SW 1271 (cell line): ENCODE results near the gene SH3PXD2A.
A peak's percentile ranks its signal among the peaks of the same experiment; 100 is the strongest.
"Not testable (repeated sequence)": the region's sequence is repeated elsewhere in the genome, so short reads cannot be mapped to it uniquely, and the experiment has no call there.

Experiments
- DNase-seq, 2 experiments: peaks; one replicate each; lab custom pipeline; 2025; lab: John Stamatoyannopoulos, UW

Gene SH3PXD2A

DNA sequence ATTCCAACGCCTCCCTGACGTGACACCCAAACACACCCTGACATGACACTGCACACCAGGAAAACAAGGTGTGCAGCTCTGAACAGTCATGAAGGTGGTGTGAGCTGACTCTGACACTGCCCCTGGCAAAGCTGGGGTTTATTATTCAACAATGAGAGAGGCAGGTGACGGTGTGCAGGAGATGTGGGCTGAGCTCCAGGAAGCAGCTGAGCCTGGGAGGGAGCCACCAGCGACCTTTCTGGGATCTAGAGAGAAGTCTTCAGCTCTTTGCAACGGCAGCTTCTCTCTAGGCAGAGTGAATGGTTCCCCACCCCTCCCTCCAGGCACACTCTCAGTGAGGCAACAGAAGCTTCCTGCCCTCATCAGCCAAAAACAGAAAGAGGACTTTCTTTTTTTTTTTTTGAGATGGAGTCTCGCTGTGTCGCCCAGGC, 65.6 kb downstream of the SH3PXD2A start:
- no peak for DNase-seq

GRCh38 chr10:103789161-103789560, 66.2 kb downstream of the SH3PXD2A start:
- no peak for DNase-seq

GRCh38 chr10:103787331-103787730, 68.0 kb downstream of the SH3PXD2A start:
- no peak for DNase-seq

DNA sequence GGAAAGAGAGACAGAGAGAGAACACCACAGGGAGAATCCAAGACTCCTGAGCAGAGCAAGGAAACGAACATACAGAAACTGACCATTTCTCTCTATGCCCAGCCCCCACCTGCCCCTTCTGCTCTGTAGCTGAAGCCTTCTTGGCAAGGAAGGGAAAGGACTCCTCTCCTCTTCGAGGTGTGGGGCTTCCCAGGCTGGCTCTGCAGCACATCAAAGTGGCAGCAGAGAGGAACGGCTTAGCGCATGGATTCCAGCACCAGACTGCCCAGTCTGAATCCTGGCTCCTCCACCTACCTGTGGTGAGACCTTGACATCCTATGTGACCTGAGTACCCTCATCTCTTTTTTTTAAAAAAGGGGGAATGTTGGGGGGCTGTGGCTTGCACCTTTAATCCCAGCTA, 69.4 kb downstream of the SH3PXD2A start:
- DNase-seq, result no peak

DNA sequence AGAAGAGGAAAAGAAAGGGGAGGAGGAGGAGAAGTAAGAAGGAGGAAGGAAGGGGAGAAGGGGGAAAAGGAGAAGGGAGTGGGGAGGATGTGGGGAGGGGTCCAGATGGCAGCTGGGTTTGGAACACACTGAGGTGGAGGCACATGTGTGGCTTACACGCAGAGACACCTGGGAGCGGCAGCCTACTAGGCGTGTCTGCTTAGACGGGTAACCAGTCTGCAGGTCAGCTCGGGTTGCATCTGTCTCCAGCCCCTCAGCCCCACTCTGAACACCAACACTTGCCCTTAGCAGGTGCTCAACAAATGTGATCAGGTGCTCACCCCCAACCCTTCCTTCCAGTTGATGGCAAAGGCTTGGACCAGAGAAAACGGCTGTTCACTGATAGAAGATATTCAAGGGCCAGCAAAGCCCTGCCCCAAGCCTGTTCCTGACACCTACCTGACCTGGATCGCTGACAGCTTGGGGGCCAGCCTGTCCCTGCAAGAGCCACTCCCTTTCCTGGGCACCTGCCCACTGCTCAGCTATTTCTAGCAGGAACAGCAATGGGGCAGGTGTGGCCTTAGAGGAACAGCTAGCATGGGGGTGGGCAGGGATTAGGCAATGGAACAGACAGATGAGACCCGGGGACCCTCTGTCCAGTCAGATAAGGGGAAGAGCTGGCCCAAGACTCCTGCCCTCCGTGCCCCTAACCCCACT, 70.5 kb downstream of the SH3PXD2A start:
- no peak for DNase-seq

GRCh38 chr10:103784089-103784488, 71.3 kb downstream of the SH3PXD2A start:
- DNase-seq, result no peak

GRCh38 chr10:103783681-103784080, 71.7 kb downstream of the SH3PXD2A start:
- DNase-seq, result no peak

GRCh38 chr10:103781329-103782061, 73.9 kb downstream of the SH3PXD2A start:
- DNase-seq, result peak in 1 of 2 experiments; percentile 16

GRCh38 chr10:103780242-103781149, 74.9 kb downstream of the SH3PXD2A start:
- no peak for DNase-seq

GRCh38 chr10:103778358-103779139, 76.8 kb downstream of the SH3PXD2A start:
- no peak for DNase-seq

- no peak for DNase-seq
Measured at GRCh38 chr10:103776878-103777591, 78.3 kb downstream of the SH3PXD2A start.

DNA sequence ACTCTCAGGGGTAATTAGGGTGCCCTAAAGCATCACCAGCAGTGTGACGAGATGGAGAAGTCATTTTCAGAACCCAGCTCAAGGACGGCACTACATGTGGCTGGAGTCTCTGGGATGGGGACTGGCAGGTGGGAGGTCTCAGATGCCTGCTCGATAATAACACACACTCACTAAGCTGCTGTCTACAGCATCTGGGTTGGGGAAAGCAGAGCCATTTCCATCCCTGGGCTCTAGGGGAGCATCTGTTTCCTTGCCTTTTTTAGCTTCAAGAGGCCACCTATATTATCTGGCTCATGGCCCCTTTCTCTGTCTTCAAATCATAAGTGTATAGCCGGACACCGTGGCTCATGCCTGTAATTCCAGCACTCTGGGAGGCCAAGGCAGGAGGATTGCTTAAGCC, 79.6 kb downstream of the SH3PXD2A start:
- DNase-seq, result no peak

GRCh38 chr10:103772846-103773245, 82.5 kb downstream of the SH3PXD2A start:
- DNase-seq, result not testable (repeated sequence)

- DNase-seq, result no peak
Measured at GRCh38 chr10:103772096-103772845, 83.1 kb downstream of the SH3PXD2A start.

GRCh38 chr10:103770139-103770538, 85.2 kb downstream of the SH3PXD2A start:
- DNase-seq, result no peak

GRCh38 chr10:103769176-103769575, 86.2 kb downstream of the SH3PXD2A start:
- no peak for DNase-seq

DNA sequence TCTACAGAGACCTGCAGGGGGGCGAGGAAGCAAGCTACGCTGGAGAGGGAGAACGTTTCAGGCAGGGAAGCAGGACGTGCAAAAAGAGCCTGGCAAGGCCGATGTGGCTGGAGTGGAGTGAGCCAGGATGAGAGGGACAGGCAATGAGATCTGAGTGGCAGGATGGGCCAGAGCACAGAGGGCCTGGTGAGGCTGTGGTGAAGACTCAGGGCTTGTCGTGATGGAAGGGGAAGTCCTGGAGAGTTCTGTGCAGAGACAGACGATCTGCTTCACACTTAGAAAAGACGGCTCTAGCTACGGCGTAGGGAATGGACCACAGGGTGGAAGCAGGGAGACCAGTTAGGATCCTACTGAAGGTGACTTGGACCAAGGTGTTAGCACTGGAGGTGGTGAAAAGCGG, 87.0 kb downstream of the SH3PXD2A start:
- DNase-seq, result no peak

GRCh38 chr10:103767756-103768155, 87.6 kb downstream of the SH3PXD2A start:
- DNase-seq, result no peak

DNA sequence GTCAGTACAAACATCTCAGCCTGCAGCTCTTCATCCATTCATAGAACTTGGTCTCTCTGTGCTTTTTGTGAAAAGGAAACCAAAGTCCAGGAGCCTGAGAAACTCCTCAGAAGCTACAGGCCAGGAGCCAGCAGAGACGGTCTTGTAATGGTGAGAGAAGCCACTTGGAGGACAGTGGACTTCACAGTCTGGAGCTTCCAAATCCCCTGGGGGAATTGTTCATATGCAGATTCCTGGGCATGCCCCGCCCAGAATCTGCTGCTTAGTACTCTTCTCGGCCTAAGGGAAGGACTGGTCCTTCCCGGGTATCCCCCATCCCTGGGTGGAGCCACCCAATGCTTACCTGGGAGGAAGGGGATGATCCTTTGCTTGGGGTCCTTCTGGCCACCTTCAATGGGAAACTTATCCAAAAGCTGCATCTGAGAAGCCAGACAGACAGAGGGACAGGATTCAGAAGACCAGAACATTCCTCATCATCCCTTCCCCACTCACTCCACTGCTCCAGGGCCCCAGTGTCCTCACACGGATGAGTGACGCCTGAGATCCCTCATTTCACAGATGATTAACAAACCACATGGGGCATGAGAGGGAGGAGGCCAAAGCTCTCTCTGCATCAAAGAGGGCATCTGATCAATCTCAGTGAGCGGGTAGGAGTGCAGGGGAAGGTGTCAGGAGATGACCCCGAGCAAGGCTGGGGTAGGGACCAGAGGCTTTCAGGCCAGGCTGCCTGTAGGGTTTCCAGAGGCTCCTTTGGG, 88.4 kb downstream of the SH3PXD2A start:
- DNase-seq, result no peak

DNA sequence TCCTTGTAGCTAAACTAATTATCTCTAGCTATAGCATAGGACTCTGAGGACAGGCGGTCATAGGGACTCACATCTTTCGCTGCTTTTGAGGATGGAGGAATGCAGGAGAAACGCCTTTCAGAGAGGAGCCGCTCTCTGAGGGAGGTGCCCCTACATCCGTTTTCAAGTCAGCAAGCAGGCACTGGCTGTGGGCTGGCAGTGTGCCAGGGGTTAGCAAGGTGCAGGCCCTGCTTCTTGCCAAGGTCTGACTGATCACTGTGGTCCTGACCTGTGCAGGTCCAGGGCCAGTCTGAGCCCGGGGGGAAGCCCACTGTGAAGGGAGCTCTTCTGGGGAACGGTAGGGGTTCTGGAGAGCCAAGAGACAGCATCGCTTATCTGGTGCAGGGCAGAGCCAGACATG, 89.4 kb downstream of the SH3PXD2A start:
- DNase-seq, result no peak
